ENCODE measurements around the gene SAMD11.

The SAMD11 gene

DNA sequence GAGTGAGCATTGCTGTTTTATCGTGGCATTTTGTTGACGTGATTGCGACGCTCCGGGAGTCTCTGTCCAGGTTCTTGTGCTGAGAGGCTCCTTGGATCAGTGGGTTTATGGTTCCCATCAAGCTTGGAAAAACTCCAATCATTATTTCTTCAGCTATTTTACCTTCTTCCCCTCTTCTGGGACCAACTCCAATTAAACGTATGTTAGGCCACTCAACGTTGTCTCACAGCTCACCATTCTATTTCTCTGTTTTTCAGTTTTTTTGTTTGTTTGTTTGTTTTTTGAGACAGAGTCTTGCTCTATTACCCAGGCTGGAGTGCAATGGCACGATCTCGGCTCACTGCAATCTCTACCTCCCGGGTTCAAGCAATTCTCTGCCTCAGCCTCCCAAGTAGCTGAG is 68.2 kb downstream of the SAMD11 start:
- TF ChIP-seq POLR2AphosphoS5 (IDR thresholded peaks at IDR 0.05; ENCODE audit: low read depth, low read length) (no peak), PAX5 (IDR thresholded peaks at IDR 0.05; ENCODE audit: insufficient read depth, low read length, severe bottlenecking) (no peak), TAF1 (IDR thresholded peaks at IDR 0.05; ENCODE audit: low read depth, low read length) (no peak), POU2F2 (IDR thresholded peaks at IDR 0.05; ENCODE audit: low read depth, low read length) (no peak), SPI1 (IDR thresholded peaks at IDR 0.05; ENCODE audit: low read depth, low read length) (no peak), POLR2A (IDR thresholded peaks at IDR 0.05; ENCODE audit: low read depth, low read length) (no peak)
- DNase-seq (ENCODE audit: insufficient read length, low spot score) = no peak
- FAIRE-seq = no peak

DNA sequence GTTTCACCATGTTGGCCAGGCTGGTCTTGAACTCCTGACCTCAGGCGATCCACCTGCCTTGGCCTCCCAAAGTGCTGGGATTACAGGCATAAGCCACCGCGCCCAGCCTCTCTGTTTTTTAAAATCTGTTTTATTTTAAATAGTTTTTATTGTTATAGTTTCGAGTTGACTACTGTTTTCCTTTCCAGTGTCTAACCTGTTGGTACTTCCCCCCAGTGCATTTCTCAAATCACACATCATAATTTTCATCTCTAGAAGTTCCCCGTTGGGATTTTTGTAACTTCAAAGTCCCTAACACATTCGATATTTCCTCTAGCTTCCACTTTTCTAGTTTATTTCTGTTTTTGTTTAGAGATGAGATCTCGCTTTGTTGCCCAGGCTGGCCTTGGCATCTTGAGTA is 68.6 kb downstream of the SAMD11 start:
- FAIRE-seq (no peak), DNase-seq (ENCODE audit: insufficient read length, low spot score) (no peak)
- TF ChIP-seq POLR2A (IDR thresholded peaks at IDR 0.05; ENCODE audit: low read depth, low read length) = no peak
- TF ChIP-seq TAF1 (IDR thresholded peaks at IDR 0.05; ENCODE audit: low read depth, low read length) = no peak
- no peak for TF ChIP-seq PAX5 (IDR thresholded peaks at IDR 0.05; ENCODE audit: insufficient read depth, low read length, severe bottlenecking)
- TF ChIP-seq POU2F2 (IDR thresholded peaks at IDR 0.05; ENCODE audit: low read depth, low read length) = no peak
- no peak for TF ChIP-seq POLR2AphosphoS5 (IDR thresholded peaks at IDR 0.05; ENCODE audit: low read depth, low read length)
- no peak for TF ChIP-seq SPI1 (IDR thresholded peaks at IDR 0.05; ENCODE audit: low read depth, low read length)

DNA sequence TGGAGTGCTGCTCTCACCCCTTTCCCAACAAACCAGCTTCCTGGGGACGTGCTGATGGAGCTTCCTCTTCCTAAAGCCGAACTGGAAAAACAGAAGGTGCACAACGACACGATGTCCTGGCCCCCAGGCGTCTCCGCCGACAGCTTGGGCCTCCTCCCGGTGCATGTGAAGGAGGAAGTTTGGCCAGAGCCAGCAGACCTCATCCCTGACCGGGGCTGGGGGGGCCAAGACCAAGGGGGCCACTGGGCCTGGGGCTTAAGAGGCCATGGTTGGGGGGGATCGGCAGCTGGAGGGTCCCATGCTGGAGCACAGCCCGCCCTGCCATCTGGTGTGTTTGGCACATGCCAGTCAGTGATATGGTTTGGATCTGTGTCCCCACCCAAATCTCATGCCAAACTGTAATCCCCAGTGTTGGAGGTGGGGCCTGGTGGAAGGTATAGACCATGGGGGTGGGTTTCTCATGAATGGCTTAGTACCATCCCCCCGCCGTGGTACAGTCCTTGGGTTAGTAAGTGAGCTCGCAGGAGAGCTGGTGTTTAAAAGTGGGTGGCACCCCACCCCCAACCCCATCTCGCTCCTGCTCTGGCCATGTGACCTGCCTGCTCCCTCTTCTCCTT is 69.8 kb downstream of the SAMD11 start:
- DNase-seq (ENCODE audit: insufficient read length, low spot score) (no peak), FAIRE-seq (no peak)
- TF ChIP-seq SPI1 (IDR thresholded peaks at IDR 0.05; ENCODE audit: low read depth, low read length) = no peak
- no peak for TF ChIP-seq POU2F2 (IDR thresholded peaks at IDR 0.05; ENCODE audit: low read depth, low read length)
- TF ChIP-seq POLR2AphosphoS5 (IDR thresholded peaks at IDR 0.05; ENCODE audit: low read depth, low read length) = no peak
- no peak for TF ChIP-seq POLR2A (IDR thresholded peaks at IDR 0.05; ENCODE audit: low read depth, low read length)
- TF ChIP-seq TAF1 (IDR thresholded peaks at IDR 0.05; ENCODE audit: low read depth, low read length) = no peak
- no peak for TF ChIP-seq PAX5 (IDR thresholded peaks at IDR 0.05; ENCODE audit: insufficient read depth, low read length, severe bottlenecking)
